Body of pancreas (tissue), 4 donors: ENCODE results near the gene NACC2. TPM values are rescaled to one million over a fixed set of nuclear protein-coding genes. Genes with fewer than 3 reads are reported as not detected.
"Not testable (repeated sequence)": the region's sequence is repeated elsewhere in the genome, so short reads cannot be mapped to it uniquely, and the experiment has no call there.

Experiments
- ATAC-seq: fragments of 150-250 bp; one replicate; pipeline ENCODE4 v1.9.1; 2016
- DNase-seq, 4 donors: peaks; one replicate each; pipeline ENCODE4 v3.0.0-alpha.2; 2019
- H3K27ac ChIP-seq, 4 donors: fragments of 200-600 bp; sonication (generic); 1 replicate in 3 of 4; 2 replicates in 1 of 4; pipeline versions ENCODE4 v1.5.1 to v1.6.1; 2016 to 2019; ENCODE audit warnings: mild to moderate bottlenecking in 1 of 4, mixed read lengths in 1 of 4, moderate library complexity in 1 of 4
- H3K27me3 ChIP-seq, 2 donors: fragments of 200-600 bp; sonication (generic); one replicate each; pipeline ENCODE4 v1.6.0; 2016; ENCODE audit warnings: mild to moderate bottlenecking in 1 of 2
- H3K36me3 ChIP-seq, 2 donors: fragments of 200-600 bp; sonication (generic); replicated peaks in 1 of 2; 2 replicates each; pipeline ENCODE4 v1.5.1; 2016; ENCODE audit warnings: low read depth in 2 of 2; ENCODE audit not compliant: insufficient read depth in 1 of 2
- H3K4me1 ChIP-seq: fragments of 200-600 bp; sonication (generic); one replicate; pipeline ENCODE4 v1.6.0; 2016
- H3K4me3 ChIP-seq, 2 donors: fragments of 200-600 bp; sonication (generic); 1 replicate in 1 of 2; 2 replicates in 1 of 2; pipeline ENCODE4 v1.5.1; 2016 to 2019
- H3K9me3 ChIP-seq, 3 donors: fragments of 200-600 bp; sonication (generic); 1 replicate in 2 of 3; 2 replicates in 1 of 3; pipeline ENCODE4 v1.5.1; 2016
- POLR2A ChIP-seq, 3 donors: fragments of 450-650 bp; IDR thresholded peaks; one replicate each; pipeline ENCODE4 v1.6.1; 2016; ENCODE audit warnings: antibody characterized with exemption in 3 of 3, mild to moderate bottlenecking in 2 of 3
- WGBS, 2 donors: methylation state at CpG; one replicate each; pipeline ENCODE4 v1.1.5; 2017; 5-methylcytosine and 5-hydroxymethylcytosine counted together
- intact Hi-C: fragments of 100-400 bp; cut with DNase I; formaldehyde crosslinking; loops from one replicate; pipeline ENCODE4 v1.15.1; 2023
- total RNA-seq, 2 donors: library from RNA; depleted of rRNA; stranded (reverse); fragments of >200 nt; gene quantifications; one replicate each; pipeline ENCODE4 v1.1.0, GENCODE V29; 2016
- TF ChIP-seq, protein P1 (sequence below), 7 experiments: fragments of 450-650 bp in 4 of 7; fragments of 200-600 bp in 3 of 7; sonication (generic) in 3 of 7; IDR thresholded peaks; one replicate each; pipeline ENCODE4 v1.5.1; 2016 to 2019; ENCODE audit warnings: antibody characterized with exemption in 7 of 7

The NACC2 gene
- total RNA-seq, 2 donors from 2014 or later = 16.6 to 21.1 TPM

DNA sequence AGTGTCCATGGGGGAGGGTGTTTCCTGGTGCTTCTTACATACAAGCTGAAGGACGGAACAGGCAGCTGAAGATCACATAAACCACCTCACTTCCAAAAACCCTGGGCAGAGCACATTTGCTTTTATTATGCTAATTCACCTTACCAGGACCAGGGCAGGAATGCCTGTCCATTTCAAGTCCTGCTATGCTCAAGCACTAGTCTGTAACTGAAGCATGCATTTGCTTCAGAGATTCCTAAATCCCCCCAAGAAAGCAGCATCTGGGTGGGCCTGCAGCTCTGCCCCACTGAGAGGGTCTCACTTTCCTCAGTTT is 9.4 kb upstream of the NACC2 start:
- intact Hi-C loops = no loop called here

DNA sequence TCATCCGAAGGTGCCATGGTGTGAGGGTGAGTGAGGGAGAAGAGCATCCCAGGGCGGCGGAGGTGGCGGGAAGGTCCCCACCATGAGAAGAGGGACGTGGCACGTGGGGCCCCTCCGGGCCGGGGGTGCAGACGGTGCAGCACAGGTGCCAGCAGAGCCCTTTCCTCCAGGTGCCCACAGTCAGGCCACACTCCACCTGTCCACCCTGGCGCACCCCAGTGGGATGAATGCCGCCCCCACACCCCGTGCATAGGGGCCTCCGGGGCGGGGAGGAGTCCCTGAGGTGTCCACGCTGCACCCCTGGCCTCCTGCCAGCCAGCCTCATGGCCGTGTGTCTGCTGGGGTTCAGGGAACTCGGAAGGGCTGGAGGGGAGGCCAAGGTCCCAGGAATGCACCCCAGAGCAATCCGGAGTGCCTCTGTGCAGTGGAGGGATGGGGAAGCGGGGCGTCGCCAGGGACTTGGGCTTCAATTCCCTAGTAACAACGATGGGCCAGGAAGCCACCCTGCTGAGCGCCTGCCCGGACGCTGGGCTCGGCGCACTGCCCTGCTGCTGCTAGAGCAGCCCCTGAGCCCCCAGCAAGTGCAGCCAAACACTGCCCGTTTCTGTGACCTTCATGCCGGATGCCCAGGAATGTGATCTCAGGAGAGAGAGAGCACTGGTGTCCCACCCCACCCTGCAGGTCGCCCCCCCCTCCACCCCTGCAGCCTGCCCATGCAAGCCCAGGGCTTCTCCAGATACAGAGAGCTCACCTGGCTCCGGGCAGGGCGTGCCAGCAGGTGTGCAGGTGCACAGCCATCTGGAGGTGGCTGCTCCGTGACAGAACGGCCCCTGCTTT is 8.8 kb upstream of the NACC2 start:
- DNase-seq = no peak
- 41 to 55% methylated on average over 23 to 34 of the region's 34 CpGs for WGBS, 2 donors

More for the DNA sequence above, 9.4 kb upstream of the NACC2 start:
- Histone ChIP-seq H3K27me3 (no peaks in the 10 kb centered on the region), H3K9me3 (no peaks in the 10 kb centered on the region), H3K36me3 (no peaks in the 10 kb centered on the region), H3K4me1 (peaks cover 28% of the 10 kb centered on the region), H3K4me3 (no peak overlapping the region), H3K27ac (no peak overlapping the region)
- no peak for ATAC-seq
- WGBS, 2 donors = 25 to 60% methylated on average over 1 of the region's 1 CpG
- TF ChIP-seq, protein P1, sequence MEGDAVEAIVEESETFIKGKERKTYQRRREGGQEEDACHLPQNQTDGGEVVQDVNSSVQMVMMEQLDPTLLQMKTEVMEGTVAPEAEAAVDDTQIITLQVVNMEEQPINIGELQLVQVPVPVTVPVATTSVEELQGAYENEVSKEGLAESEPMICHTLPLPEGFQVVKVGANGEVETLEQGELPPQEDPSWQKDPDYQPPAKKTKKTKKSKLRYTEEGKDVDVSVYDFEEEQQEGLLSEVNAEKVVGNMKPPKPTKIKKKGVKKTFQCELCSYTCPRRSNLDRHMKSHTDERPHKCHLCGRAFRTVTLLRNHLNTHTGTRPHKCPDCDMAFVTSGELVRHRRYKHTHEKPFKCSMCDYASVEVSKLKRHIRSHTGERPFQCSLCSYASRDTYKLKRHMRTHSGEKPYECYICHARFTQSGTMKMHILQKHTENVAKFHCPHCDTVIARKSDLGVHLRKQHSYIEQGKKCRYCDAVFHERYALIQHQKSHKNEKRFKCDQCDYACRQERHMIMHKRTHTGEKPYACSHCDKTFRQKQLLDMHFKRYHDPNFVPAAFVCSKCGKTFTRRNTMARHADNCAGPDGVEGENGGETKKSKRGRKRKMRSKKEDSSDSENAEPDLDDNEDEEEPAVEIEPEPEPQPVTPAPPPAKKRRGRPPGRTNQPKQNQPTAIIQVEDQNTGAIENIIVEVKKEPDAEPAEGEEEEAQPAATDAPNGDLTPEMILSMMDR (IDR thresholded peaks at IDR 0.05) = no peak
- TF ChIP-seq POLR2A (IDR thresholded peaks at IDR 0.05) = no peak
- DNase-seq = no peak

DNA sequence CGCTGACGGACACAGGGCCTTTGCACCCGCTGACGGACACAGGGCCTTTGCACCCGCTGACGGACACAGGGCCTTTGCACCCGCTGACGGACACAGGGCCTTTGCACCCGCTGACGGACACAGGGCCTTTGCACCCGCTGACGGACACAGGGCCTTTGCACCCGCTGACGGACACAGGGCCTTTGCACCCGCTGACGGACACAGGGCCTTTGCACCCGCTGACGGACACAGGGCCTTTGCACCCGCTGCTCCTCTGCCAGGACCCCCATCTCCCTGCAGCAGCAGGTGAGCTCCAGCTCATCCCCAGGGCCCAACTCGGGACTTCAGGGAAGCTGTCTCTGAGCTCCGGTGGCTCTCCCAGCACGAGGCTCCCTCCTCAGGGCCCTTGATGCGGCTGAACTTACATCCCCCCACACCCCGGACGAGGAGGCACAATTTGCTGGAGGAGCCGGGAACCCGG is 6.6 kb upstream of the NACC2 start:
- DNase-seq, H3K9me3 ChIP-seq, H3K4me3 ChIP-seq, H3K27ac ChIP-seq, H3K27me3 ChIP-seq, H3K36me3 ChIP-seq, ATAC-seq, intact Hi-C loops: not testable (repeated sequence)
- H3K4me1 ChIP-seq = peaks cover 12% of the 10 kb centered on the region
- 82% methylated on average over 10 of the region's 27 CpGs; no CpG with 5 or more reads in 1 of the 2 donors for WGBS, 2 donors

More for the DNA sequence above, 8.8 kb upstream of the NACC2 start:
- intact Hi-C loops = no loop called here
- Histone ChIP-seq H3K4me1 (peaks cover 26% of the 10 kb centered on the region), H3K36me3 (no peaks in the 10 kb centered on the region), H3K9me3 (no peaks in the 10 kb centered on the region), H3K27ac (no peak overlapping the region), H3K27me3 (no peaks in the 10 kb centered on the region), H3K4me3 (no peak overlapping the region)
- no peak for ATAC-seq
- no peak for TF ChIP-seq POLR2A (IDR thresholded peaks at IDR 0.05)
- TF ChIP-seq, protein P1 (IDR thresholded peaks at IDR 0.05) = no peak

DNA sequence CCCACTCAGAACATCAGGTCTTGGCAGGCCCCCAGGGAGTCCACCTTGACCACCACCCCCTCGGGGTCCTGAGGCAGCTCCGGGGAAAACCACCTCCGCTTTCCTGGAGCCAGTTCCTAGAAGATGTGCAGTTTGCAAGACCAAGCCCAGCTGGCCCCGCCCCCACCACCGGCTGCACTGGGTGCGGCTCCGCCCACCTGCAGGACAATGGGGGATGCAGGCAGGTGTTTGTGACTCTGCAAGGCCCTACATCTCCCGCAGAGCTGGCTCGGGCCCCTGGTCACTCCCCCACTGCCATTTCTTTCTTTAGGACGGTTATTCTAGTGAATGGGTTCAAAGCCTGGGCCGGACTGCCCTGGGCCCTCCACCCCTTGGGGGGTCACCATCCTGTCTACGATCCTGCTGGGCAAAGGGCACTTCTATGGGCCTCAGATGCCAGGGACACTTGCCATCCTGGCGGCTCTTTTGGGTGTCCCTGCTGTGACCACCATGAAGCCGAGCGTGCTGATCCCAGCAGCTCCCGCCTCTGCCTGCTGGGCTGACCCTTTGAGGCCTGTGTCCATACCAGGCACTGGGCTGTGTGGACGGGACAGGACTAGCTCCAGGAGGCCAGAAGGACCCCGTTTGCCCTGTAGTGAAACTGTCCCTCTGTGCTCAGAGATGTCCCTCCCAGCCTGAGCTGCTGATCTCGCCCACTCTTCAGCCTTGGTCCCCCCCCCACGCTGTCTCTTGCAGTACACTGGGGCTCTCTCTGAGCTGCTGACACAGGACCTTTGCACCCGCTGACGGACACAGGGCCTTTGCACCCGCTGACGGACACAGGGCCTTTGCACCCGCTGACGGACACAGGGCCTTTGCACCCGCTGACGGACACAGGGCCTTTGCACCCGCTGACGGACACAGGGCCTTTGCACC is 5.9 kb upstream of the NACC2 start:
- ATAC-seq (no peak), DNase-seq (no peak)

More for the DNA sequence above, 5.9 kb upstream of the NACC2 start:
- Histone ChIP-seq H3K36me3 (no peaks in the 10 kb centered on the region), H3K9me3 (no peaks in the 10 kb centered on the region), H3K4me3 (no peak overlapping the region), H3K27ac (no peak overlapping the region), H3K4me1 (peaks cover 13% of the 10 kb centered on the region), H3K27me3 (no peaks in the 10 kb centered on the region)
- TF ChIP-seq, protein P1 (IDR thresholded peaks at IDR 0.05) = no peak
- no peak for TF ChIP-seq POLR2A (IDR thresholded peaks at IDR 0.05)
- WGBS, 2 donors = 42 to 74% methylated on average over 14 to 19 of the region's 30 CpGs
- intact Hi-C loops = no loop called here
